NCI-H1930 (cell line): Measurements from ENCODE around the gene SLC6A19.
A peak's percentile ranks its signal among the peaks of the same experiment; 100 is the strongest.

Source experiments
- DNase-seq, 2 experiments: peaks; one replicate each; lab custom pipeline; 2025; lab: John Stamatoyannopoulos, UW

The SLC6A19 gene

DNA sequence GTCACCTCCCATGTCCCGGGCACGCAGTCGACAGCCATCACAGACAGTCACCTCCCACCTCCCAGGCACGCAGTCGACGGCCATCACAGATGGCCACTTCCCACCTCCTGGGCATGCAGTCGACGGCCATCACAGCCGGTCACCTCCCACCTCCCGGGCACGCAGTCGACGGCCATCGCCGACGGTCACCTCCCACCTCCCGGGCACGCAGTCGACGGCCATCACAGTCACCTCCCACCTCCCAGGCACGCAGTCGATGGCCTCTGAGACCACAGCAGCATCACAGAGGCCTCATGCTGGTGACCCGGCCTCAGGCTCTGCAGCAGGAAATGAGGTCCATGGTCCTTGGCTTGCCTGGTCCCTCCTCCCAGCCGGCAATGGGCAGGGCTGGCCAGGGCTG is 5.5 kb upstream of the SLC6A19 start:
- no peak for DNase-seq

DNA sequence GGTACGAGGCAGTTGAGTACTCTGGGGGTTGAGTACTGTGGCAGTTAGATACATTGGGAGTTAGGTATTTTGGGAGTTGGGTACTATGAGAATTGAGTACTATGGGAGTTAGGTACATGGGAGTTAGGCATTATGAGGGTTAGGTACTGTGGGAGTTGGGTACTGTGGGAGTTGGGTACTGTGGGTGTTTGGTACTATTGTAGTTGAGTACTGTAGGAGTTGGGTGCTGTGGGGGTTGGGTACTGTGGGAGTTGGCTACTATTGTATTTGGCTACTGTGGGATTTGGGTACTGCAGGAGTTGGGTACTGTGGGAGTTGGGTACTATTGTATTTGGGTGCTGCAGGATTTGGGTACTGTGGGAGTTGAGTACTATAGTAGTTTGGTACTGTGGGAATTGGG is 4.8 kb upstream of the SLC6A19 start:
- no peak for DNase-seq

GRCh38 chr5:1197876-1198666 is 3.3 kb upstream of the SLC6A19 start:
- DNase-seq, result no peak

DNA sequence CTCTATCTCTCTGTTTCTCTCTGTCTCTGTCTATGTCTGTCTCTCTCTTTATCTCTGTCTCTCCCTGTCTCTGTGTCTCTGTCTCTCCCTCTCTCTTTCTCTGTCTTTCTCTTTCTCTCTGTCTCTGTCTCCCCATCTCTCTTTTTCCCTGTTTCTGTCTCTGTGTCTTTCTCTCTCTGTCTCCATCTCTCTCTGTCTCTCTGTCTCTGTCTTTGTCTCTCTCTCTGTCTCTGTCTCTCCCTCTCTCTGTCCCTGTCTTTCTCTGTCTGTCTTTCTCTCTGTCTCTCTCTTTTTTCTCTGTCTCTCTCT is 2.1 kb upstream of the SLC6A19 start:
- DNase-seq, result no peak

DNA sequence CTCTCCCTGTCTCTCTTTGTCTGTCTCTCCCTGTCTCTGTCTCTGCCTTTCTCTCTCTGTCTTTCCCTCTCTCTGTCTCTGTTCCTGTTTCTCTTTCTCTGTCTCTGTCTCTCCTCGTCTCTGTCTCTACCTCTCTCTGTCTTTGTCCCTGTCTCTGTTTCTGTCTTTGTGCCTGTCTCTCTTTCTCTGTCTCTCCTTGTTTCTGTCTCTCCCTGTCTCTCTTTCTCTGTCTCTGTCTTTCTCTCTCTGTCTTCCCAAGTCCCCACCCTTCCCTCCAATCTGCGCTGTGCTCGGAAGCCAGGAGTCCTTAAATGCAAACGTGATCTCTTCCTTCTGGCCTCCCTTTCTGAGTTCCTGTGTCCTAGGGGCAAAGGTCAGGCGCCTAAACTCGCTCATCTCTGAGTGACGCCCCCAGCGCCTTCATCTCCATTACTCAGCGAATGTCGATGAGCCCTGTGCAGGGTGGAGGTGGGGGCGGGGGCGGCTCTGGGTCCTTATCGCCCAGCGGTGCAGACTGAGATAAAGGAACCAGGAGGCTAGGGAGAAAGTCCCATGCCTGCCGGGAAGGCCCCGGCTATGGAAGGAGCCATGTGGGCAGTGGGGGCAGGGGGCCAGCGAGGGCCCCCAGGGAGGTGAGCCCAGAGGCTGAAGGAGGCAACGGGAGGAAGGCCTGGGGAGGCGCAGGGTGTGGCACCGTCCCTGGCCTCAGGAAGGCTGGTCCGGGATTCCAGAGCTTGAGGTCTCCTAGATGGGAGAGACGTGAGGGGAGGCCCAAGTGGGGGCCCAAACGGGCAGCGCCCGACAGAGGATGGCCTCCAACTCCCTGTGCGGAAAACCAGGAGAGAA is 1.5 kb upstream of the SLC6A19 start:
- no peak for DNase-seq

DNA sequence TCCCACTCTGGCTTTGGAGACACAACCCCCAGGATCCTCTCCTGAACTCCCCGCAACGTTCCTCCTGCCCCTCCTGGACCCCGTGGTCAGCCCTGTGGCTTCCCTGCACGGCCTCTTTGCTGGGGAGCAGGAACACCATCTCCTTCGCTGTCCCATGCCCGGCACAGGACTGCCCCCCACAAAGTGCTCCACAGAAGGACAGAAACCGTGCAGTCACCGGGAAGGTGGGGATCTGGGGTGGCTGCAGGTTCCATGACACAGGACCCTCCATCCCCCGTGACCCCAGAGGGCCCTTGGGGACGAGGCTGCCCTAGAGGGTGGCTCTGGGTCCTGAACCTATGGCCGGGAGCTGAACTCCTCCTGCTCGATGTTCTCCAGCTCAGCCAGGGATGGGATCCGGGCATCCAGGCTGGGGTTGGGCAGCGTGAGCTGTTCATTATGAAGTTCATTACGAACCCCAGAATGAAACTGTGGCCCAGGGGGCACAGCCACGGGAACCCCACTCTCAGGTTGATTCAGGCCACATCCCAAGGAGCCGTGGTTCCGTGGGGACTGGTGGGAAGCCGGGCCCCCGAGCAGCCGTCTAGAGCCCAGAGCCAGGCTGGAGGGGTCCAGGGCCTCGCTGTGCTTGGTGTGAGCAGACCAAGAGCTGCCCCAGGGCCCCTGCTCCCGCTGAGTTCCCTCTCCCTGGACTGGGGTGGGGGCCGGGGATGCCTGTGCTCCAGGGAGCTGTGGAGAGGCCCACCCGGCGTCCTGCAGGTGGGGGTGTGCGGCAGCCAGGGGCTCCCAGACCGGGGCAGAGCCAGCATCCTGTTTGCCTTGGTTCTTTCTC is 684 bp upstream of the SLC6A19 start:
- DNase-seq, result no peak

DNA sequence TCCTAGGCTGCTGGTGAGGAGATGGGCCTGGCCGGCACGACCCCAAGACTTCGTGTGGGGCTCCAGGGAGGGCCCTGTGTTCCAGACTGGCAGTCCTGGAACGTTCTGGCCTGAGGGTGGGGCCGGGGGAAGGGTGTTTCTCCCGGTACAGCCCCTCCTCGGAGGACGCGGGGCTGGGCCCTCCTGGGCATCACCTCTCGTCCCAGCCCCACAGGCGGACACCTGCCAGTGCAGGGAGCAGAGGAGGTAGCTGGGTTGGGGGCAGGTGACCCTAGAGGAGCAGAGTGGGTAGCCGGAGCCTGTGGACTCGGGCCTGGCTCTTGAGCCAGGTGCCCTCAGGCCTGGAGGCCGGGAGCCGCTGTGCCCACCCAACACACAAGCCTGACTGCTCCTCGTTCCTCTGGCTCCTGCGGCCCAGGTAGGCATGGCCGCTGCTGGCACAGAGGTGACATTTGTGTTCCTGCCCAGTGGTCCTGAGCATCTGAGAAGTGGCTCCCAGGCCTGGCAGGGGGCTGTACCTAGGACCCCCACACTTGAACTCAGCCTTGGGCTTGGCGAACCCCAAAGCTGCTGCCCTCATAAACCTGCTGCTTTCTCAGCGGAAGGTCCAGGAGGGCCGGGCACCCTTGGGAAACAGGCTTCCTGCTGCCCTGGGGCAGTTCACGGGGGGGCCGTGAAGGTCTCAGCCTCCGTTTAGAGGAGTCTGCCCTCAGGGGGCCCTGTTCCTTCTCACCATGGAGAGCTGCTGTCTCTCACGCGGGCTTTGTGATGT is 817 bp downstream of the SLC6A19 start:
- no peak for DNase-seq

DNA sequence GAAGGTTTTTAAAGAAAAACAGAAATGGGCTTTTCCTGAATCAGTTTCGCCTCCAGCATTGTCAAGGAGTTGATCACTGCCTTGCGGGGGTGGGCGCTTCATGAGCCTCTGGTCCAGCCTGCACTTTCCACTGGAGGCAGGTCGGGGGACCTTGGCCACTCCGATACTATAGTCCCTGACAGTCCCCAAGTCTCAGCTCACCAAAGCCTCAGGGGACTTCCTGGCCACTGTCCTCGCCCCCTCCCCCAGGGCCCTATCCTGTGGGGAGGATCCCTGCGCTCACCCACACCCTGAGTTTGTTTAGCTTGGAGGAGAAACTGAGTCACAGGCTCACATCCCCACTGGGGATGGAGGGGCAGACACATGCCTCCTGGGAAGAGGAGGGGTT is 1.4 kb downstream of the SLC6A19 start:
- no peak for DNase-seq

- DNase-seq, result no peak
These were observed 2.0 kb downstream of the SLC6A19 start for GRCh38 chr5:1203311-1203967.

DNA sequence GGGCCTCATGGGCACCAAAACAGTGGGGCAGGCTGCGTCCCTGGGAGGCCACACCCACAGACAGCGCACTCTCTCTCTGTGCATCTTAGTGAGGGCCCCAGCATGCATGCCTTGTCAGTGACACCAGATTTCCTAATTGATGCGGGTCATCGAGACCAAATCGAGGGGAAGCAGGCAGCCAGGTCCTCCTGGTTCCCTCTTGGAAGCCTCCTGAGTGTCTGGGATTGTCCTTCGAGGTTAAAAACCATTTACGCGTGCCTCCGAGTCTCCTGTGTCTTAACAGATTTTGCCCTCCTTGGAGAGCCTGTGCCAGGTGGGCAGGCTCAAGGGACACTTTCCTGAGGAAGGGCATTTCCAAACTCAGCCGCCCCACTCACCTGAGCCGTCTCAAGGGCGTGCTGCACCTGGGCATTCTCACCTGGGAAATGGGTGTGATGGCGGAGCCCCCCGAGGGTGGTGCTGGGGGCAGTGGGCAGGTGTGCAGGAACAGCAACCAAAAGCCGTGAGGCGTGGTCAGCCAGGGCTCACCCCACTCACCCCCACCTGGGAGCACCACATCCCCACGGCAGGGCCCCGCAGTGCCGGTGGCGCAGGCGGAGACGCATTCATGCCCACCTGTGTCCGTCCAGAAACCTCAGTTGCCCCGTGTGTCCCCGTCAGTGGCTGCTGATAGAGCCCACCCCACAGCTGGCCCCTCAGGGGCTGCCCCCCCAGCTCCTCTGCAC is 2.7 kb downstream of the SLC6A19 start:
- no peak for DNase-seq

DNA sequence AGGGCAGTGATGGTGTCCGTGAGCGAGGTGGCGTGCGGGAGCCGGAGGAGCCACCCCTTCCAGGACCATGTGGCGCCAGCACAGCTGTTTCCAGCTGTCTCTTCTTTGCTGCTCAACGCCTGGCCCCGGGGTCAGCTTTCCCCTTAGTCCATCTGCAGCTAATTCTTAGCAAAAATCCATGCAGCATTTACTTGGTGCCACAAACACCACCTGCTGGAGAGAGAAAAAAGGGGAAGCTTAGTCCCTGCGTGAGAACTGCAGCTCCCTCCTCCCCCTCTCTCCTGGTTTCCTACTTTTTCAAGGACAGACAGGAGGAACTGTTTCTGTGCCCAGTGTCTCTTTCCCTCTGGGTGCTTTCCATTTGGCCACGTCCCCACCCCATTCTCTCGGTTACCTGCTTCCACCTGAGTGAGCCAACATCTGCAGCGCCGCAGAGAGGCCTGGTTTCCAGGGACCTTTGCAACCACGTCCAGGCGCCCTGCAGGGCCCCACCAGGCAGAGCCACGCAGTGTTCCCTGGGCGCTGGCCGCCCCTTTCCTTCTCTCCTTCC is 3.4 kb downstream of the SLC6A19 start:
- DNase-seq, result no peak

GRCh38 chr5:1205255-1206180 is 4.1 kb downstream of the SLC6A19 start:
- no peak for DNase-seq

DNA sequence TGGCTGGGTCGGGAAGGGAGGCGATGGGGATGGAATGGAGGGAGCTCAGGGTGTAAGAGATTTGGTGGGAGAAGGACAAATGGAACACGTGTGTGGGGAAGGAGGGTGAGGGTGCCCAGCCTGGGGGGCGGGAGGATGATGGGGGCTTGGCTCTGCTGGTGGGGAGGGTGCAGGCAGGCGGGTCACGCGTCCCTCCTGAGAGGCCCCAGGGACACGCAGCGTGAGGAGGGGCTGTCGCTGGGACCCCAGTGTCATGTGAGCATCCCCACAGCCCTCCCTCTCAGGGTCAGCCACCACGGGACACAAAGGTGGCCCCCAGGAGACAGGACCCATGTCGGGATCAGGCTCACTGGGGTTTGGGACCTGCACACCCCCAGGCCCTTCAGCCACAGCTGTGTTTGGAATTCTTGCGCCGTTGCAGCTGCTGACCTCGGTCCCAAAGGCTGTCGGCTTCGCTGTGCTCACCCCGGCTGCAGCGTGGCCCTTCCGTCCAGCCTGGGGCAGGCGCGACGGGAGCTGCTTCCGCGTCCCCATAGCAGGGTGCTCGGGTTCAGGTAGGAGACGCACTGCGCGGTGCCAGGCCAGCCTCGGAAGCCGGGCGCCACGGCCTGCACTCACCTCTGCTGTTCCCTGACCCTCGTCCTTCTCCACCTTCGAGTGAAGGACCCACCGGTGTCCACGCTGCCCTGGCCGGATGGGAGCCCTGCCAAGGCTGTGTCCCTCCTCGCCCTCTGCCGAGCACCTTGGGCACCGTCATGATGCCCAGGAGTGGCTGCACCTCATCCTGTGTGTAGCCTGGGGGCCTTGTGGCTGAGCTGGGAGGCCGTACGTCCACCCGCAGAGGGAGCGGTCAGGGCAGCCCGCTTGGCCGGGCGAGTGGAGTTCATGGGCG is 5.4 kb downstream of the SLC6A19 start:
- DNase-seq, result no peak

DNA sequence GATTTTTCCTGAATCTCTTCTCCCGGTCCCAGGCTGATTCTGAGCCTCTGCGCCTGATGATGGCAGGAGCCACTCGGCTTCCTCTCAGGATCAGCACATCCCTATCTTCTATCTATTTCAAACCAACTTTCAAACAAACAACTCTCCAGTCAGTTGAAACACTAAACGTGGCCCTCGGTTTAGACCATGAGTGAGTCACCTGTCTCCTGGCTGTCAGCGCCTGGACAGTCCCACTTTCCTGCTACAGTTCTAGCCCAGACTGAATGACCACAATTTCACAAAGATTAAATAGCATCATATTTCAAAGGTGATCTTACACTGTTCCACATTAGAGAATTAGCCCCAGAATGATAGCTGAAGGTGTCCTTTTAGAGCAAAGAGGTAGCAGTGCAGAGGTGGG is 6.2 kb downstream of the SLC6A19 start:
- no peak for DNase-seq

DNA sequence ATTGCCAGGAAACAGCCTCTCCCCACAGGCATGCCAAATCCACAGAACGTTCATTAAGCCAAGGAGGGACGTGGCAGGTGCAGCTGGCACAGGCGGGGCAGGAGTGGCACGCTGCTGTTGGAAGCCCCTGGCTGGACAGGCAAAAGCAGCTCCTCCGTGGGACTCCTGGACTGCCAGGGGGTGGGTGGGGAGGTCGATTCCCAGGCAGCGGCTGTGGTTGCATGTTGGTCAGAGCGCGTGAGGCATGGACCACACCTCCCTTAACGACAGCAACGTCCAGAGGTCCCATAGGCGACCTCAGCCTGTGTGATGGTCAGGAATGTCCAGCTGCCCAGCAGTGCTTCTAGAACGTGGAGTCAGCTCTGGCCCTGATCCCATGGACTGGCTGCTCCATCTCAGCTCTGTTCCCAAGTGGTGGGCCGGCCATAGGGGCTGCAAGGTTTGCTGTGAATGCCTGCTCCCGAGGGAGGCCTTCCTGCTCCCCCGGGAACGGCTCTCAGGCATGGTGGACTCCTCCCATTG is 6.9 kb downstream of the SLC6A19 start:
- no peak for DNase-seq

GRCh38 chr5:1208743-1209488 is 7.5 kb downstream of the SLC6A19 start:
- peak in 1 of 2 experiments; percentile 33 for DNase-seq

DNA sequence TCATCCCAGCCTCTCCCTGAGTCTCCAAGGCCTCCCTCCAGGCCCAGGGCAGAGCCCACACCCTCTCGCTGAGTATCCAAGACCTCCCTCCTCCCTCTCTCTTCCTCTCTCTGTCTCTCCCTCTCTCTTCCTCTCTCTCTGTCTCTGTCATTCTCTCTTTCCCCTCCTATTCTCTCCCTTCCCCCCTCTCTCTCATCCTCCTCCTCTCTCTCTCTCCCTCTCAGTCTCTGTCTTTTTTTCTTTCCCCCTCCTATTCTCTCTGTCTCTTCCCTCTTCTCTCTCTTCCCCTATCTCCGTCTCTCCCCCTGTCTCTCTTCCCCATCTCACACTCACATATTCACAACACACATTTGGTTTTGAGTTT is 8.1 kb downstream of the SLC6A19 start:
- DNase-seq, result no peak
